Endodermal cell (in vitro differentiated cells): Measurements from ENCODE around the gene AKAP14. TPM values are rescaled to one million over a fixed set of nuclear protein-coding genes. Genes with fewer than 3 reads are reported as not detected.

Source experiments
- DNase-seq: peaks from one replicate; pipeline ENCODE4 v3.0.0-alpha.2; 2017
- H3K27ac ChIP-seq: 2 replicates; pipeline ENCODE4 v1.5.1; 2013; ENCODE audit warnings: mild to moderate bottlenecking, low read depth, low read length, moderate library complexity
- H3K27me3 ChIP-seq: 2 replicates; pipeline ENCODE4 v1.6.1; 2013; ENCODE audit warnings: mild to moderate bottlenecking, low read length, moderate library complexity; ENCODE audit not compliant: insufficient read depth, control insufficient read depth, poor library complexity, severe bottlenecking
- H3K36me3 ChIP-seq: 2 replicates; pipeline ENCODE4 v1.7.0; 2013; ENCODE audit warnings: mild to moderate bottlenecking, low read length, moderate library complexity; ENCODE audit not compliant: control insufficient read depth, insufficient read depth
- H3K4me1 ChIP-seq: one replicate; pipeline ENCODE4 v1.7.0; 2013; ENCODE audit warnings: low read length; ENCODE audit not compliant: control insufficient read depth, insufficient read depth
- H3K4me3 ChIP-seq: 2 replicates; pipeline ENCODE4 v1.5.1; 2013; ENCODE audit warnings: mild to moderate bottlenecking, low read length, moderate library complexity
- H3K9ac ChIP-seq: 2 replicates; pipeline ENCODE4 v1.6.1; 2013; ENCODE audit warnings: mild to moderate bottlenecking, low read length, moderate library complexity; ENCODE audit not compliant: poor library complexity, severe bottlenecking; ENCODE audit errors: extremely low read depth
- H3K9me3 ChIP-seq: 2 replicates; pipeline ENCODE4 v1.6.1; 2013; ENCODE audit warnings: mild to moderate bottlenecking, low read length, moderate library complexity; ENCODE audit not compliant: control insufficient read depth
- H3K27ac Mint-ChIP-seq: 2 replicates; pipeline ENCODE4 v1.8.0; 2020; ENCODE audit warnings: mixed read lengths
- H3K27me3 Mint-ChIP-seq: 2 replicates; pipeline ENCODE4 v1.8.0; 2021; ENCODE audit warnings: mild to moderate bottlenecking, mixed read lengths; ENCODE audit not compliant: insufficient read depth
- H3K36me3 Mint-ChIP-seq: 2 replicates; pipeline ENCODE4 v1.8.0; 2020; ENCODE audit warnings: low read depth, mixed read lengths
- H3K4me1 Mint-ChIP-seq: 2 replicates; pipeline ENCODE4 v1.8.0; 2020; ENCODE audit warnings: mixed read lengths
- H3K4me3 Mint-ChIP-seq: 2 replicates; pipeline ENCODE4 v1.8.0; 2020; ENCODE audit warnings: mild to moderate bottlenecking, moderate library complexity, mixed read lengths
- H3K9me3 Mint-ChIP-seq: 2 replicates; pipeline ENCODE4 v1.8.0; 2020; ENCODE audit warnings: mild to moderate bottlenecking, mixed read lengths
- CTCF ChIP-seq: fragments of 200-600 bp; sonication (generic); conservative IDR thresholded peaks from 2 replicates; pipeline ENCODE4 v1.5.0; 2021; ENCODE audit warnings: antibody characterized with exemption, mild to moderate bottlenecking
- WGBS, 2 experiments: methylation state at CpG; one replicate each; pipeline versions ENCODE4 v1.1.5 to v1.1.7; 2013; ENCODE audit warnings: missing lambda C conversion rate in 2 of 2, mixed read lengths in 1 of 2; ENCODE audit not compliant: insufficient coverage in 1 of 2, insufficient read length in 1 of 2; 5-methylcytosine and 5-hydroxymethylcytosine counted together
- total RNA-seq, 2 donors: library from RNA; stranded (reverse); fragmentation: NEBNext Ultra II Directional in 1 of 2; extraction: Animal tissue kit (Norgen Biotek cat#: 25700) in 1 of 2; gene quantifications; 2 replicates in 1 of 2; 3 replicates in 1 of 2; pipeline ENCODE4 v1.2.1, GENCODE V29; 2021

Gene AKAP14
- total RNA-seq, 2 donors from 2014 or later = 0.79 TPM; not detected in 1

GRCh38 chrX:119899125-119899524 lies 3.4 kb downstream of the AKAP14 start:
- WGBS, 2 experiments = 42% methylated on average over 2 of the region's 2 CpGs; no CpG with 5 or more reads in 1 of the 2 experiments
- no peaks in the 10 kb centered on the region for H3K36me3 ChIP-seq
- no peak for TF ChIP-seq CTCF
- H3K27ac ChIP-seq = no peak overlapping the region
- H3K9me3 Mint-ChIP-seq = peaks cover 47% of the 10 kb centered on the region
- no peak overlapping the region for H3K9ac ChIP-seq
- no peaks in the 10 kb centered on the region for H3K4me1 ChIP-seq
- DNase-seq = no peak
- no peak overlapping the region for H3K27ac Mint-ChIP-seq
- H3K4me3 ChIP-seq = no peak overlapping the region
- H3K4me1 Mint-ChIP-seq = no peaks in the 10 kb centered on the region
- H3K9me3 ChIP-seq = no peaks in the 10 kb centered on the region
- H3K36me3 Mint-ChIP-seq = no peaks in the 10 kb centered on the region
- H3K4me3 Mint-ChIP-seq = no peak overlapping the region
- no peaks in the 10 kb centered on the region for H3K27me3 ChIP-seq
- H3K27me3 Mint-ChIP-seq = no peaks in the 10 kb centered on the region

GRCh38 chrX:119900976-119901375 lies 5.3 kb downstream of the AKAP14 start:
- no peak for TF ChIP-seq CTCF
- H3K9me3 Mint-ChIP-seq = peaks cover 52% of the 10 kb centered on the region
- Histone ChIP-seq H3K9me3 (no peaks in the 10 kb centered on the region), H3K9ac (no peak overlapping the region), H3K4me3 (no peak overlapping the region), H3K27me3 (no peaks in the 10 kb centered on the region), H3K27ac (no peak overlapping the region), H3K4me1 (no peaks in the 10 kb centered on the region), H3K36me3 (no peaks in the 10 kb centered on the region)
- H3K27me3 Mint-ChIP-seq = no peaks in the 10 kb centered on the region
- H3K36me3 Mint-ChIP-seq = no peaks in the 10 kb centered on the region
- H3K4me1 Mint-ChIP-seq = no peaks in the 10 kb centered on the region
- 100% methylated on average over 1 of the region's 1 CpG; no CpG with 5 or more reads in 1 of the 2 experiments for WGBS, 2 experiments
- DNase-seq = no peak
- H3K27ac Mint-ChIP-seq = no peak overlapping the region
- H3K4me3 Mint-ChIP-seq = no peak overlapping the region

GRCh38 chrX:119916310-119916709 lies 20.6 kb downstream of the AKAP14 start:
- H3K27ac Mint-ChIP-seq = no peak overlapping the region
- no peaks in the 10 kb centered on the region for H3K4me1 Mint-ChIP-seq
- no peak overlapping the region for H3K4me3 Mint-ChIP-seq
- DNase-seq = no peak
- H3K9me3 Mint-ChIP-seq = peaks cover 62% of the 10 kb centered on the region
- no peaks in the 10 kb centered on the region for H3K27me3 Mint-ChIP-seq
- Histone ChIP-seq H3K9me3 (no peaks in the 10 kb centered on the region), H3K9ac (no peak overlapping the region), H3K4me3 (no peak overlapping the region), H3K27ac (no peak overlapping the region), H3K36me3 (no peaks in the 10 kb centered on the region), H3K4me1 (no peaks in the 10 kb centered on the region), H3K27me3 (no peaks in the 10 kb centered on the region)
- WGBS, 2 experiments = 80 to 92% methylated on average over 1 to 4 of the region's 5 CpGs
- no peak for TF ChIP-seq CTCF
- peaks cover 2% of the 10 kb centered on the region for H3K36me3 Mint-ChIP-seq
